GM19099 (cell line): ENCODE data around the gene HSD17B1.
A peak's percentile ranks its signal among the peaks of the same experiment; 100 is the strongest.

Experiments used
- POLR2A ChIP-seq: IDR thresholded peaks from 3 replicates; pipeline ENCODE4 v1.6.1; 2011; ENCODE audit warnings: low read depth; ENCODE audit not compliant: insufficient read length; ENCODE audit errors: extremely low read depth

The HSD17B1 gene

GRCh38 chr17:42553866-42554249 is 1.1 kb downstream of the HSD17B1 start:
- no peak for TF ChIP-seq POLR2A

DNA sequence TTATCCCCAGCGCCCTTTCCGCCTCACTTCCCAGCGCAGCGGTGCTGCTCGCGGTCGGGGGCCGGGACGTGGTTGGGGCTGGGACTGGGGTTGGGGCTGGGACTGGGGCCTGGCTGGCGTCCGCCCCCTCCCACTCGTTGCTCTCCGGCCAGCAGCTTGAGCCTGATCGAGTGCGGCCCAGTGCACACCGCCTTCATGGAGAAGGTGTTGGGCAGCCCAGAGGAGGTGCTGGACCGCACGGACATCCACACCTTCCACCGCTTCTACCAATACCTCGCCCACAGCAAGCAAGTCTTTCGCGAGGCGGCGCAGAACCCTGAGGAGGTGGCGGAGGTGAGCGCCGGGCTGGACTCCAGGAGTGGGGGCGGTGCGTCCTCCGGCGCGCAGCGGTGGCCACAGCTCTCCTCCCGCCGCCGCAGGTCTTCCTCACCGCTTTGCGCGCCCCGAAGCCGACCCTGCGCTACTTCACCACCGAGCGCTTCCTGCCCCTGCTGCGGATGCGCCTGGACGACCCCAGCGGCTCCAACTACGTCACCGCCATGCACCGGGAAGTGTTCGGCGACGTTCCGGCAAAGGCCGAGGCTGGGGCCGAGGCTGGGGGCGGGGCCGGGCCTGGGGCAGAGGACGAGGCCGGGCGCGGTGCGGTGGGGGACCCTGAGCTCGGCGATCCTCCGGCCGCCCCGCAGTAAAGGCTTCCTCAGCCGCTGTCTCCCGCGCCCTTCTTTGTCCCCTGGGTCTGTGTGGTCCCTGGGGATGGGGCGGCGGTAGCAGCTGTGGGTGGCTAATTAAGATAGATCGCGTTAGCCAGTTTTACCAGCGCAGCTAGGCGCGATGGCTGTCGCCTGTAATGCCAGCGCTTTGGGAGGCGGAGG is 1.8 kb downstream of the HSD17B1 start:
- TF ChIP-seq POLR2A: peak; percentile 80

- no peak for TF ChIP-seq POLR2A
Measured at GRCh38 chr17:42555122-42555622, 2.4 kb downstream of the HSD17B1 start.

GRCh38 chr17:42559075-42559474 is 6.4 kb downstream of the HSD17B1 start:
- no peak for TF ChIP-seq POLR2A

DNA sequence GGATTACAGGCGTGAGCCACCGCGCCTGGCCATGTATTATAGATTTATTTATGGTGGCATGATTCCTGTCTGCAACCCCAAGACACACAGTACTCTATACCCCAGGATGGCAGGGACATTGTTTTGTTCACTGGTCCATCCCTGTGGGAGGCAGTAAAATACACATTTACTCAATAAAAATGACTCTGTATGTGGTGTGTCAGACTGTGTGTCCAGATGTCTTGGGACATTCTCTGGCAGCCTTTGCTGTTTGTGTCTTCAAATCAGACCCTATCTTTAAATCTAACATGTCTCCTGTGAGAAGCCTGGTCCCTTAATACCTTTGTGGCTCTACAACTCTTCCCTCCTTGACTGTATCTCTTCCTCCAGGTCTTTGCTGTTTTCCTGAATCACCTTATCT is 7.5 kb downstream of the HSD17B1 start:
- TF ChIP-seq POLR2A: no peak

GRCh38 chr17:42561897-42562387 is 9.2 kb downstream of the HSD17B1 start, which contains the start of gene COASY:
Gene COASY (plus strand): TSS chr17:42562148. CDS start chr17:42562623, 475 bp downstream.
- peak; percentile 68 for TF ChIP-seq POLR2A

GRCh38 chr17:42562388-42563142 is 9.8 kb downstream of the HSD17B1 start:
- no peak for TF ChIP-seq POLR2A

DNA sequence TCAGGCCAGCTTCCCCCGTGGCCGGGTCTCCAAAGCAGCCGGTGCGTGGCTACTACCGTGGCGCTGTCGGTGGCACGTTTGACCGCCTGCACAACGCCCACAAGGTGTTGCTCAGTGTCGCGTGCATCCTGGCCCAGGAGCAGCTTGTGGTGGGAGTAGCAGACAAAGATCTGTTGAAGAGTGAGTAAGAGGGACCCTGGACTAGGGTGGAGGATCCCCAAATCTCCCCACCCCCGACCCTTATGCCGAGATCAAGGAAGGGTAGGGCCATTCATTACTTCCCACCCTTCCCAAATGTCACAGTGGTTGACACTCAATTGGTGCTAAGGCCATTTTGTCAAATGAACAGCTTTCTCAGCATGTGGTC is 10.4 kb downstream of the HSD17B1 start:
- no peak for TF ChIP-seq POLR2A

DNA sequence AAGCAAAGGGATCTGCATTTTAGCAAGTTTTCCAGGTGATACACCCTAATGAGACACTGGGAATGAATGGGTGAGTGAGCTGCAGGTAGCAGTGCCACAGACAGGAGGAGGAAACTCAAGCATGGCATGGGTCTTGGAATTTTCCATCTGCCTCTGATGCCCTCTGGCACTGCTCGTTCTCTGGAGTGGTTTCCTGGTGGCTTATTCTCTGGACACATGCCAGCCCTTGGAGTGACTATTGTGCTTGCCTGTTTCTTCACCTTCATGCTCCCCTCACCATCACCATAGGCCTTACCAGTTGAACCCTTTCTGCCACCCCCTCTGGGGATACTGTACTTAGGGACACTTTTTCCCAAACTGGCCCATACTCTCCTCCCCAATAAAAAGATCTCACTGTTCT is 10.8 kb downstream of the HSD17B1 start:
- TF ChIP-seq POLR2A: peak; percentile 2

- no peak for TF ChIP-seq POLR2A
Measured at GRCh38 chr17:42563950-42564349, 11.2 kb downstream of the HSD17B1 start.

- TF ChIP-seq POLR2A: no peak
Measured at GRCh38 chr17:42564815-42565522, 12.2 kb downstream of the HSD17B1 start.

DNA sequence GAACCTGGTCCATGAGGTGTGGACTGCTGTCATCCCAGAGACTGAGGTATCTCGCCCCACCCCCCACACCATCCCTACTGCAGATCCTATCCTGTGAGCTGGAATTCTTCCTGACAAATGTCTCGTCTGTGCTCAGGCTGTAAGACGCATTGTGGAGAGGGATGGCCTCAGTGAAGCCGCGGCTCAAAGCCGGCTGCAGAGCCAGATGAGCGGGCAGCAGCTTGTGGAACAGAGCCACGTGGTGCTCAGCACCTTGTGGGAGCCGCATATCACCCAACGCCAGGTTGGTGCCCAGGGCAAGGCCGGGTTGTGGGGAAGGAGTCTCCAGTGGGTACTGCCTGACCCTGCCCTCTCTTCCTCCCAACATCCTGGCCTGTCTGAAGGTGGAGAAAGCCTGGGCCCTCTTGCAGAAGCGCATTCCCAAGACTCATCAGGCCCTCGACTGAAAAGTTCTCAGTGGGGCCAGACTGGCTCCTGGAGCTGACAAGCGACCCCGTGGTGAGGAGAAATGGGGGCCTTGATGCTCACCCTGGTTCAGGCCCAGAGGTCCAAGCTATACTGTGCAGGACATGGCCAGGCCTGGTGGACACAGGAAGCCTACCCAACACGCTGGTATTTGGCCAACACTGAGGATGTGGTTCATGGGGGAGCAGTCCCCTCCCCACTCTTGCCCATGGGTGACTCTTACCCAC is 12.9 kb downstream of the HSD17B1 start:
- TF ChIP-seq POLR2A: no peak

DNA sequence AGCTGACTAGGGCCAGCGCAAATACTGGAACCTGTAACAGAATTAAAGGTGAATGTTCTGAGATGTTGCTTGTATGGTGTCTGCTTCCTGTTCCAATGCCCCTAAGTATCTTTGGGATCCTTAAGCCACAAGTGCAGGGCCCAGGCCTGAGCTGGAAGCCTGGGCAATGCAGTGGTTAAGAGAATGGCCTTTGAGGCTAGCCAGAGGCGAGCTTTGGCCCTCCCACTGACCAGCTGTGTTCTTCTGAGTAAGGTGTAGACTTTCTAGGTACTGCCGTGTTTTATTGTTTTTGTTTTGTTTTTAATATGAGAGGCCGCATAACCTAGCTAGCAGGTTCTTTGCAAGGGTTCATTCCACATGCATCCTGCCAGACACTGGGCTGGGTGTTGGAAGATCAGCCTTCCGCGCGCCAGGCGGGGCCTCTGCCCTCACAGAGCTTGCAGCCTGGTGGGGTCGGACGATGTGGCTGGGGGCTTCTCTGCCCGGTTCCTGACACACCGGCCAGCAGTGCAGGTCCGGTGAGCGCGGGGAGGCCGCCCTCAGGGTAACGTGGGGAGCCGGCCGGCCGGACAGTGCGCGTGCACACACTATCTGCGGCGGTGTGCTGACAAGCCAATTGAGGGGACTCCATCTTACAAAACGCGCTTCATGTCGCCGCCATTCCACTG is 13.6 kb downstream of the HSD17B1 start:
- no peak for TF ChIP-seq POLR2A

DNA sequence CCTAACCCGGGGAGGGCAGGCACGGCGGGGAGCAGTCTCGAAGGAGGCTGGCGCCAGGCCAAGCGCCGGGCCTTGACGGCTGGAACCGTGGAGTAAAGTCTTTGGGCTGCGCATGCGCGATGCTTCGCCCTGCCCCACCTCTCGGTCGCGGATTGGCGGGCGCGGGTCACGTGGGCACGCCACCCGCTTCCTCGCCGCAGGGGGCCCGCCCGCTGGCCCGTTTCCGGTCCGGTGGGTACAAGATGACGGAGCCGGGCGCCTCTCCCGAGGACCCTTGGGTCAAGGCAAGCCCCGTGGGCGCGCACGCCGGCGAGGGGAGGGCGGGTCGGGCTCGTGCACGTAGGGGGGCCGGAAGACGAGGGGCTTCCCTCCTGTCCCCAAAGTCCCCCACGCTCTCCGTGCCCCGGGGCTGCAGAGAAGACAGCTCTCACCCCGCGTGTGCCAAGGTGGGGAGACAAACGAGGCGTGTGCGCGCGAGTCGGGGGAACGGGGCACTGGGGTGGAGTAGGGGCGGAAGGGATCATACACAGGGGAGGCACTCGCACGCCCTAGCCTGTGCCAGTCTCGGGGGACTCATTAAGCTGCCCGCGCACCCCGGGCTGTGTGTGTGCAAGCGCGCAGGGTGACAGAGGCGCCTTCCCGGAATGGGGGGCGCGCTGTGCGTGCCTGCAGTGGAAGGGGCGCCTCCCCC is 14.3 kb downstream of the HSD17B1 start, which contains the start of gene MLX:
MLX (plus strand) TSS at position 218 of the 691 bp plus-strand sequence; CDS start at position 243, 25 bp downstream.
- peak; percentile 59 for TF ChIP-seq POLR2A
